ENCODE measurements around the gene SLC27A2.

DNA sequence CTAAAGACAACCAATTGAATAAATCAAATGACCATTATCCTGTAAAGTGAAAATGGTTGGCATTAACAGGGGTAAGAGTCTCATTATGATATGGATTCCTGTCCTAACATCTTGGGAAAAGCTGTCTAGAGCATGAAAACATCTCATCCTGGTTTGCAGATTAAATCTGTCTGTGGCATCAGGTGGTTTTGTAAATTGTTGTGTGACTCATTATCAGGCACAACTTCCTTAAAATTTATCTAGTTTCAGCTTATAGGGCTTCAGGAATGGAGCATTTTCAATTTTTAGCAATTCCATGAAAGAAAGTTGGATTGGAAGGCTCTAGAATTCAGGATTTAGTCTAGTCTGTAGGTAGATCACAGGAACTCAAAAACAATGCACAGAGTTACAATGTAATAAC is 31.1 kb upstream of the SLC27A2 start:
- TF ChIP-seq EP300 (IDR thresholded peaks at IDR 0.05) (no peak), POLR2A (IDR thresholded peaks at IDR 0.05) (no peak)
- TF ChIP-seq, protein P1, sequence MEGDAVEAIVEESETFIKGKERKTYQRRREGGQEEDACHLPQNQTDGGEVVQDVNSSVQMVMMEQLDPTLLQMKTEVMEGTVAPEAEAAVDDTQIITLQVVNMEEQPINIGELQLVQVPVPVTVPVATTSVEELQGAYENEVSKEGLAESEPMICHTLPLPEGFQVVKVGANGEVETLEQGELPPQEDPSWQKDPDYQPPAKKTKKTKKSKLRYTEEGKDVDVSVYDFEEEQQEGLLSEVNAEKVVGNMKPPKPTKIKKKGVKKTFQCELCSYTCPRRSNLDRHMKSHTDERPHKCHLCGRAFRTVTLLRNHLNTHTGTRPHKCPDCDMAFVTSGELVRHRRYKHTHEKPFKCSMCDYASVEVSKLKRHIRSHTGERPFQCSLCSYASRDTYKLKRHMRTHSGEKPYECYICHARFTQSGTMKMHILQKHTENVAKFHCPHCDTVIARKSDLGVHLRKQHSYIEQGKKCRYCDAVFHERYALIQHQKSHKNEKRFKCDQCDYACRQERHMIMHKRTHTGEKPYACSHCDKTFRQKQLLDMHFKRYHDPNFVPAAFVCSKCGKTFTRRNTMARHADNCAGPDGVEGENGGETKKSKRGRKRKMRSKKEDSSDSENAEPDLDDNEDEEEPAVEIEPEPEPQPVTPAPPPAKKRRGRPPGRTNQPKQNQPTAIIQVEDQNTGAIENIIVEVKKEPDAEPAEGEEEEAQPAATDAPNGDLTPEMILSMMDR (IDR thresholded peaks at IDR 0.05), result no peak
